NCI-H460 (cell line): ENCODE results near the gene GSPT1. TPM values are rescaled to one million over a fixed set of nuclear protein-coding genes. Genes with fewer than 3 reads are reported as not detected.
"Not testable (repeated sequence)": the region's sequence is repeated elsewhere in the genome, so short reads cannot be mapped to it uniquely, and the experiment has no call there.

Experiments
- DNase-seq: peaks from one replicate; pipeline ENCODE4 v3.0.0-alpha.2; 2016; ENCODE audit warnings: low read depth; ENCODE audit errors: extremely low read depth
- total RNA-seq: library from RNA; depleted of rRNA; stranded (reverse); fragments of >200 nt; shearing (Covaris generic); gene quantifications from 2 replicates; pipeline ENCODE4 v1.2.3, GENCODE V29; 2014

The GSPT1 gene
- total RNA-seq, 1 experiment from 2014 or later: 120 TPM

DNA sequence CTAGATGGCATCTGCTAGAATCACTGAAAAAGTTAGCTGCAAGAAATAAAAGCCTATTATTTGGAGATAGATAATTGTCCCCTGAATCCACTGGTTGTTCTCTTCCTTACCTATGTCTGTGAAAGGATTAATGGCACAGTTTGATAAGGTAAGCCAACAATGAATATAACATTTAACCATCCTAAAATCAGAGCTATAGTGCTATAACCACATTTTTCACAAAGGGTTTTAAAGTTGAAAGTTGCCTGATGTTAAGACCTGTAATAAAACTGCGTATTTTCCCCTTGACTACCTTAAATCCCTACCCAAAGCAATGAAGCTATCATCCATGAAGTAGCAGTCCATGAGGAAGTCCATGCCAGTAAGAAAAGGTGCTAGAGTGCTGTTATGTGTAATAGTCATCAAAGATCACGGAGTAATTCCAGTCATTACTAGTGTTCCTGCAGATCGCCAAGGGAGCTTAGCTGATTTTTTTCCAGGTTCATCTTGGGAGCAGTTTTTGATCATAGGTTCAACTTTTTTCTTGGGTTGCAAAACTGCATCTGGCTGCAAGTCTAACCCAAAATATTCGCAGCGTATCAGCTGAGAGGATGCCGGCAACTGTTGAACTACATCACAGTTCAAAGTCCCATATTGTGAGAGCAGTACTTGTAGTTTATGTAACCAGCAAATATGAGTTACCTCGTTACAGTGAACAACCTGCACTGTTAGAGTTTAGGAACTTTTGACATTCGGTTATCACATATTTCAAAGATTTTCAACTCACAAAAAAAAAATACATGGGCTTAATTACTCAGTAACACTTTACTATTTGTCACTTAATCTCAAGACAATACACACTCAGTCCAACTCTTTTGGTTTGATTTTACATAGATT lies 46.2 kb downstream of the GSPT1 start:
- DNase-seq: no peak

DNA sequence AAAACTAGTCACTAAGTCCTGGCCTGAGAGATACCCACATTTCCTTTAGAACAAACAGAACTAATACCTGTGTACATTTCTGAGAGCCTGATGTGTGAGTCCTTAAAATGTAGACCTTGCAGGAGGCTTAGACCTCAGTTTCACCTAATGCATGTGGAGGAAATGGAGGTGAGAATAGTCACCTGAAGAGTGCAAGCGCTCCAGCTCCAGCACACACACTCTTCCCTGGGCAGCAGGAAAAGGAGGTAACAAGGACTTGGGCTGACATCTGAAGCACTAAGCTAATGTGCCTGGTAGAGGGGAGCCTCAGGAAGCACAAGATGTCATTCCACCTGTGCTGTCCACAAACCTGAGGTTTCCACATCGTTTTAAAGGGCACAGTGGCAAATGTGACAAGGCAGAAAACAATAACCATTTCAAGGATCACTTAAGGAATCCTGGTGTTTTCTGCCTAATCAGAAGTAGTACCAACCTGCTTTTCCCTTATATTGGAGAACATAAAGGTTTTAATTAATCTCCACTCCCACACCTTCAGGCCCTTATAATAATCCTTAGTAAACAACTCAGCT lies 47.3 kb downstream of the GSPT1 start:
- no peak for DNase-seq

DNA sequence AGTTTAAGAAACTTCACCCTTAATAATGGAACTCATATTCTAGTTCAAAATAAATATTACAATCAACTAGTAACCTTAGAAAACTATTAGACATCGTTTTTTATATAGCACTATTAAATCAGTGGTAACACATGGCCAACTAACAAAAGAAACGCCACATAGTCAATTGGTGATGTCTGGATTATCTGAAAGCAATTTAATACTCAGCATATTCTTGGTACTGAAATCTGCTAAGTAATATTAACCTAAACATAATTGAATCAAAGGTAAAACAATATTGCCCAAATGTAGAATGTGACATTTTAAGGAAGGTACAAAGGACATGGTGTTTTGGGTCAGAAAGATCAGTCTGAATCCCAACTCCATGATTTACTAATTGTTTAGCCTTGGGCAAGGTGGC lies 53.3 kb downstream of the GSPT1 start:
- DNase-seq: no peak

DNA sequence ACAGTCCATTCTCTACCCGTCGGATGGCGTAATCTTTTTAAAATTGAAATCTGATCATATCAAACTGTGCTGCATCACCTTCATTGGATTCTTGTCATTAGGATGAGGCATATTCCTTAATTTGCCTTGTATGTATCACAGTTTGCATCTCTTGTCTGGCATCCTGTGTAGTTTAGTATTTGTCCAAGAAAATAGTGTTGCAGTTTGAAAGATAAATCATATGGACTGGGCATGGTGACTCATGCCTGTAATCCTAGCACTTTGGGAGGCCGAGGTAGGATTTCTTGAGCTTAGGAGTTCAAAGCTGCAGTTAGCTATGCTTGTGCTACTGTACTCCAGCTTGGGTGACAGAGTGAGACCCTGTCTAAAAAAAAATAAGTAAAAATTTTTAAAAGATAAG lies 58.6 kb downstream of the GSPT1 start:
- no peak for DNase-seq

DNA sequence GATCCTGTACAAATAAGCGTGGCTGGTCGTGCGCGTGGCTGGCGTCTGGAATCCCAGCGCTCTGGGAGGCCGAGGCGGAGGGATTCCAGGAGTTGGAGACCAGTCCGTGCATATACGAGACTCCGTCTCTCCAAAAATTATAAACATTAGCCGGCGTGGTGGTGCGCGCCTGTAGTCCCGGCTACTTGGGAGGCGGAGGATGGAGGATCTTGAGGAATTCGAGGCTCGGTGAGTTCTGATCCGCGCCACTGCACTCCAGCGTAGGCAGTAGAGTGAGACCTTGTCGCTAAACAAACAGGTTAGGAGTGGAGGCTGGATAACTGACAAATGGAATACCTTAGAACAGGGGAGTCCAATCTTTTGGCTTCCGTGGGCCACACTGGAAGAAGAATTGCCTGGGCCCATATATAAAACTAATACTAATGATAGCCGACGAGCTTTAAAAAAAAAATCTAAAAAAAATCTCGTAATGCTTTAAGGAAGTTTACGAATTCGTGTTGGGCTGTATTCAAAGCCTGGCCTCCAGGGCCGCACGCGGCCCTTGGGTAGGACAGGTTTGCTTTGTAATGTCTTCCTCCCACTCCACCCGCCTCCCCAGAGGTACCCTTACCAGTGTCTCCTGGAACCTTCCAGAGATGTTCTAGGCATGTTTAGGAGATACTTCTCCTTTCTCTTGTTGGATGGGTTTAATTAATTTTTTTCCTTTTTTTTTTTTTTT lies 63.5 kb downstream of the GSPT1 start:
- DNase-seq: no peak

DNA sequence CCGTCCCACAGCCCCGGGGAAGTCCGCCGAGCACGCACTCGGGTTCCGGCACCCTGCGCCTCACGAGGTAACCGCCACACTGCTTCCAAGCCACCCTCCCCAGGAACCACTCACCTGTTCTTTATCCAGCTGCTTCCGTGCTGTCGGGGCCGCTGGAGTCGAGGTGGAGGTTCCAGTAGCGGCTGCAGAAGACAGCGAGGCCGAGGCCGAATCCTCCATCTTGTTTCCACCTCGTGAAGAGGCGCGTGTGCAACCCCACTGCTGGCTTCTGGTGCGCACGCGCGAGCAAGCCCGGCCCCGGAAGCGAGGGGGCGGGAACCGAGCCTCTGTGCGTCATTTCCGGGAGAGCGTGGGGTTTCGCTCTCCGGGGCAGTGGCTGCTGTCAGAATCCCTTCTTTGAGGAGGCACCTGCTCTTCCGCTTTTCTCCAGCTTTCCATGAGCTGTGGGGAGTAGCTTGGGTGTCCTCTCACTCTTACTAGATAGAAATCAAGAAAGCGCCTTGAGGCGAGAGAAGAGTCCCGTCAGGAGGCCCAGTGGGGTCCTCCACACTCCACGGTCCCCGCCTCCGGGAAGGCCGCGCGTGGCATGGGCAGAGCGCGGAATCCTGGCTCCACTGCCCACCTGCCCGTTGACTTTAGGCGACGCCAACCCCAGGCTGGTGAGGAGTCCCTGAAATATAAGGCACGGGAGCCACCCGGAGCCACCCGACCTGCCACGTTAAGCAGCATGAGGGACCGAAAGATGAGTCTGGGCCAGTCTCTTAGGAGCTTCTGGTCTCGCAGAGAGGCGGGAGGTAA lies 64.3 kb downstream of the GSPT1 start, which contains the start of gene RSL1D1:
Gene RSL1D1 (minus strand): TSS at position 249 of the 798 bp plus-strand sequence. CDS start 30 bp downstream, at position 219.
- DNase-seq: peak; percentile 88

DNA sequence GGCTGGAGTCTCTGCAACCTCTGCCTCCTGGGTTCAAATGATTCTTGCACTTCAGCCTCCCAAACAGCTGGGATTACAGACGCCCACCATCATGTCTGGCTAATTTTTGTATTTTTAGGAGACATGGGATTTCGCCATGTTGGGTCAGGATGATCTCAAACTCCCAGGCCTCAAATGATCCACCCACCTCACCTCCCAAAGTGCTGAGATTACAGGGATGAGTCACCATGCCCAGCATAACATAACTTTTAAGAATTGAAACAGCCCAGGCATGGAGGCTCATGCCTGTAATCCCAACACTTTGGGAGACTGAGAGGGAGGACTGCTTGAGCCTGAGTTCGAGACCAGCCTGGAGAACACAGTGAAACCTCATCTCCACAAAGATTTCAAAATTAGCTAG lies 66.9 kb downstream of the GSPT1 start:
- DNase-seq: no peak

DNA sequence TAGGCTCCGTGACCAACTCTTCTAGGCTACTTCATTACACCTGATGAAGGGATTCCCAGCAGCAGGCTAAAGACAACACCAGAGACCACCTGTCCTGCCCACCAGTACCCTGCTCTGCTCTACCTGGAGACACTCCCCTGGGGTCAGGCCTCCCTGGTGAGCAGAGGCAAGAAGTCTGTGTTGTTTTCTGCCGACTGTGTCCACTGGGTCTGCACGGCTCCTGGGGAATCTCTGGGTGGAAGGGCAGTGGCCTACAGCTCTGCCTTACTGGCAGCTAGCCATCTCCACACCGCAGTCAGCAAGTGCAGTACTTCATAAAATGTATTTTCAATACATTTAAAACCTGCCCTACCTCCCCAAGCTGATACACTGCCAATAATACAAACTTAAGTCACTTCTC lies 71.3 kb downstream of the GSPT1 start:
- DNase-seq: no peak

DNA sequence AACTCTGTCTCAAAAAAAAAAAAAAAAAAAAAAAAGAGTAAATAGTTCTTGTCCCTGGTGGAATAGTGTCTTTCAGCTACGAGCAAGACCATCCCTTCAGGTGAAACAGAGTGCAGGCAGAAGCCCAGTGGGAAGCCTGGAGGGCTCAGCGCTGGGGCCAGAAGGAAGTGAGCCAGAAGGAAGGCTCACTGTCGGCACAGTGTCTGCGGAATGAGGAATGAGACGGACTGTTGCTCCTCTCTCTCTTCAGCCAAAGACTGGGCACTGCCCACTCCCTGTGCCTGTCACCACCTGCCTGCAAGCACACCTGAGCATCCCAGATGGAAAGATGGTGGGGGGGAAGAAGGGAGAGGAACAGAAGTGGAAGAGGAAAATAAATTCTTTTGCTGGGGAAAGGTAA lies 71.9 kb downstream of the GSPT1 start:
- no peak for DNase-seq

DNA sequence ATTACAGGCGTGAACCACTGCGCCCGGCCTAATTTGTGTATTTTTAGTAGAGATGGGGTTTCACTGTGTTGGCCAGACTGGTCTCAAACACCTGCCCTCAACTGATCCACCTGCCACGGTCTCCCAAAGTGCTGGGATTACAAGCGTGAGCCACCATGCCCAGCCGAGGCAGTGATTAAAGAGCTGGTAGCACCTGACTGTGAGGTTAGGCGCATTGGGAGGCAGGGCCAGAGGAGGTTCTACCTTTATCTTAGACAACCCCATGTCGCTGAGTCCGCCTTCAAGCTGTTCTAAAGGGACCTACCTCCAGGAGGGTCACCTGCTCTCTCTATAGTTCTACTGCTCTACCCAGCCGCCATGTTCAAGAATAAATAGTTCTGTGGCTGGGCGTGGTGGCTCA lies 72.5 kb downstream of the GSPT1 start:
- no peak for DNase-seq

DNA sequence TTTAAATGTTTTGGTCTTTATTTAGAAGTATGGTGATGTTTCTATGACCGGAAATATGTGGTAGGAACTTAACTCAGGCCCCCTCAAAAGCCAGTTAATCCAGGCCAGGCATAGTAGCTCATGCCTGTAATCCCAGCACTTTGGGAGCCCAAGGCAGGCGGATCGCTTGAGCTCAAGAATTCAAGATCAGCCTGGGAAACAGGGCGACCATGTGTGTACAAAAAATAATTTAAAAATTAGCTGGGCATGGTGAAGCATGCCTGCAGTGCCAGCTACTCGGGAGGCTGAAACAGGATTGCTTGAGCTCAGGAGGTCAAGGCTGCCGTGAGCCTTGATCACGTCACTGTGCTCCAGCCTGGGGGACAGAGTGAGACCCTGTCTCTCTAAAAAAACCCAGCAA lies 74.7 kb downstream of the GSPT1 start:
- no peak for DNase-seq

DNA sequence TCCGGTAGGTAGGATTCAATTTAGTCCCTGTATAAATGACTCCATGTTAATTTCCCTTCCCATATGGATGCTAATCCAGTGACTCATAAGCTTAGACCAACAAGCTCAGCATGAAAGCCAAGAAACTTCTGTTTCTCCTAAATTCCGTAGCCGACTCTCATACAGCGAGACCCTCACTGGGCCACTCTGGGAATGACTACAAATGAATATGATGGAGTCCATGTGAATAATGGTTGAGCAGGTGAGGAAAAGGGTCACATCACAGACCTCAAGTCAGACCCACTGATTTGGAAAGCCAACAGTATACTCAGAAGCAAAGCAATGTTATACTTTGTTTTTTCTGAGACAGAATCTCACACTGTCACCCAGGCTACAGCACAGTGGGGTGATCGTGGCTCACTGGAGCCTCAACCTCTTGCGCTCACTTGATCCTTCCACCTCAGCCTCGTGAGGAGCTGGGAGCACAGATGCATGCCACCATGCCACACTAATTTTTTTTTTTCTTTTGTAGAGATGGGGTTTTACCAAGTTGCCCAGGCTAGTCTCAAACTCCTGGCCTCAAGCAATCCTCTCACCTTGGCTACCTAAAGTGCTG lies 79.0 kb downstream of the GSPT1 start:
- peak; percentile 44 for DNase-seq

DNA sequence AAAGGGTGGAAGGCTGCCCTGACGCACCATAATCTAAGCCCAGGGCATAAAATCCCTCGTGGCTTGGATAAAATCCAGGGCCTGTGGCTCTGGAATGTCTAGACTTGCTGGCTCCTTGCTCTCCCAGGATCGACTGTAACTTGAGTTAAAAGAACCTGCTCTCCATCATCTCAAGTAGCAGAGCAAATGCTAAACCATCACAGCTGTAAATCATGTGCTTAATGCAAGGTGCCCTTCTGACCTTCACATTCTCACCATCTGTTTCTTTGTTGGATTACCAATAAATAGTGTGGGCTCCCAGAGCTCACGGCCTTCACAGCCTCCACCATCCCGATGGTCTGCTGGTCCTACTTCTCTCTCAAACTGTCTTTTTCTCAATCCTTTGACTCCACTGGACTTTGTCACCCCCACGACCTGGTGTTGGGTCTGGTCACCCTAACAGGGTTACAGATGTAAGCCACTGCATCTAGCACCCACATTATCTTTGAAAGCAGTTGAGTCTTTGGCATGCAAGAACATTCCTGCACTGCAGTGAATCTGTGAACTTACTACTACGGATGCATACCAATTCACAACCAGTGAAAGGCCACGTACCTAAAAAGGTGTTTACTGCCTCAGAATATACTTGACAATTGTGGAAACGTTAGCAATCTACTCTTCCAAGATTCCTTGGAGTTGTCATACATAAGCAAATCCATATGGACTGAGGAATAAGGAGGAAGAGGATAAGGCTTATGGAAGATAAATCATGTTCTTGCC lies 79.7 kb downstream of the GSPT1 start:
- DNase-seq: no peak

DNA sequence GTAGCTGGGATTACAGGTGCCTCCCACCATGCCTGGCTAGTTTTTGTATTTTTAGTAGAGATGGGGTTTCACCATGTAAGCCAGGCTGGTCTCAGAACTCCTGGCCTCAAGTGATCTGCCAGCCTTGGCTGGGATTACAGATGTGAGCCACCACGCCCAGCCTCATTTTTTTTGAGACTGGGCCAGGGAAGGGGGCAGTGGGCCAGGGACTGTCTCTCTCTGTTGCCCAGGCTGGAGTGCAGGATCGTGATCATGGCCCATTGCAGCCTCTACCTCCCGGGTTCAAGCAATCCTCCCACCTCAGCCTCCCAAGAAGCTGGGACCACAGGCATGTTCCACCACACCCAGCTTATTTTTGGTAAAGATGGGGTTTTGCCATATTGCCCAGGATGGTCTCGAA lies 80.4 kb downstream of the GSPT1 start:
- DNase-seq: no peak

DNA sequence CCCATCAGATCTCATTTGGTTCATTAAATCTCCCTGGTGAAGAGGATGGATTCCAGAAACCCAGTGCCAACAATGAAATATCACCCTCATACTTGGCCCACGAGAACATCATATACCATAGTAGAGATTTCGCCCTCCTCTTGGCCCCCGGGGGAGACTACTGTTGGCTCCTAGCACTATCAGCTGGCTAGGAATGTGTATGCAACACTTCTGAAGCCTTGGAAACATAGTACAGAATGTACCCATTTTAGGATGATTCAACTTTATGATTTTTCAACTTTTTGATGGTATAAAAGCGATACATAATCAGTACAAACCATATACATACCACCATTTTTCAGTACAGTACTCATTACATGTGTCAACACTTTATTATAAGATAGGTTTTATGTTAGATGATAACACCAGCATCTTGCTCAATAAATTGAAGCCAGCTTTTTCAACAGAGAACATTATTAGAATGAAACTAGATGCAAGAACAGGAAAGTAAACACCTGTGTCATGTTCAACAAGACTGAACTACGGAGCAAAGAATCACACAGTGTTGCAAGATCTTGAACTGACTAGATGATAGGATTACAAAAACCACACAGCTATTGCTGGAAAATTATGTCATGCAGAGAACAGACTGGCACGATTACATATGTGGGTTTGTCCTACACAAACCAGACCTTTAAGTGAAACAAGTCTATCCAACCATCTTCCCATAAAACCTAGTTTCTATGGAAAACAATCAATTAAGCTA lies 81.6 kb downstream of the GSPT1 start:
- peak; percentile 60 for DNase-seq

DNA sequence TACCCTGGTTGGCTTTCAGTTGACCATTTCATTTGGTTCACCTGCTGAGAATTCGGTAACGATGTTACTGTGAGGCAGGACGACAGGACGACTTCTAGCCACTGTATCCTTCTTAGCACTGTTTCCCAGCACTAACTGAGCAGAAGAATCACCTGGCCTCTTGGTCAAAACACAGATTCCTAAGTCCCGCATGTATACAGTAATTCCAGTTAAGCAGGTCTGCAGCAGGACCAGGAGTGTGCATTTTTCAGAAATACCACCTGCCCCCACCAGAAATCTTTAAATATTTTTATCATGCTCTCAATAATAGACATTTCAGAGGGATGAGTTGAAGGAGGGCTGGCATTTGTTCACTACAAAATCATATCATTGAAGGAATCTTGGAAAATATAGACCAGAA lies 87.1 kb downstream of the GSPT1 start:
- DNase-seq: no peak

DNA sequence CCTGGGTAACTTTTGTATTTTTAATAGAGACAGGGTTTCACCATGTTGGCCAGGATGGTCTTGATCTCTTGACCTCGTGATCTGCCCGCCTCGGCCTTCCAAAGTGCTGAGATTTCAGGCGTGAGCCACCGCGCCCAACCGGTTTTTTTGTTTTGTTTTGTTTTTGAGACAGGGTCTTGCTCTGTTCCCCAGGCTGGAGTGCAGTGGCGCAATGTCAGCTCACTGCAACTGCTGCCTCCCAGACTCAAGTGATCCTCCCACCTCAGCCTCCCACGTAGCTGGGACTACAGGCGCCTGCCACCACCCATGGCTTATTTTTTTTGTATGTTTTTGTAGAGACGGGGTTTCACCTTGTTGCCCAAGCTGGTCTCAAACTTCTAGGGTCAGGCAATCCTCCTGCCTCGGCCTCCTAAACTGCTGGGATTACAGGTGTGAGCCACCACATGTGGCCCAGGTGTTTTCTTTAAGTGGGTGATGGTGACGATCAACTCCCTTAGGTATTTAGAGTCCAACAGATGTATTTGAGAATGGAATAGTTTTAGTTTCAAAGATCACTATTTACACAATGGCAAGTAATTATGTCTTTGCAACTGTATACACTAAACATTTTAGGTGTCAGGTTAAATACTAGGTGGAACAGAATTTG lies 90.1 kb downstream of the GSPT1 start:
- not testable (repeated sequence) for DNase-seq

DNA sequence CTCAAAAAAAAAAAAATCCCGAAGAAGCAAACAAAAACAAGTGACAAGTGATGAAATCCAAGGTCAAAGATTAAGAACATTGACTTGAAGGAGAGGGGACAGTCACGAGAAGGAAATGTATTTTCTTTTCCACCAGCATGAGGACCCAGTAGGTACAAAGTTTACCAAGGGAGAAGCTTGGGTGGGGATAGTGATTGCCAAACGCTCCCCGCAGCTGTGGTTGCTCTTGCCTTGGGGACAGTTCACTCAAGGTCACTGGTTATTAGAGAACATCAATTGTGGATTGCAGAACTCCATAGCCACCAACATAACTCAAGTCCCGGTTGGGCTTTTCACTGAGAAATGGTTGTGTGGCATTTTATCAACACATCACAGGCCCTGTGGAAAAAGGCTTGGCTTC lies 91.4 kb downstream of the GSPT1 start:
- no peak for DNase-seq
